ENCODE data around the gene ETFA.

The ETFA gene

DNA sequence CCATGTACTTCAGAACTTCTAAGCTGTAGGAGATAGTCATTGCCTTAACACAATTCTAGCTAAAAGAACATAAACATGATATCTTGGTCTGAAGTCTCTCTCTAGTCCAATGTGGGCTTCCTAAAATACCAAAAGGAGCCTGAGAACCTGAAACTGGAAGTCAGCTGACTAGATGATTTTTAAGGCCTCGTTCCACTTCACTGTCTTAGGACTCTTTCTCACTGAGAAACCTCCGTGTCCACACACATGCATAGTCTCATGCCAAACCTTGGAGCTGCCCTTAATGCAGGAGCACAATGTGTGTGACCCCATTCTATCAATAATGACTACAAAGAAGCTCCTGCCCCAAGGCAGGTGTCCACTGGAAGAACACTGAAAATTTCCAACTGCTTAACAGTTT lies 87.7 kb downstream of the ETFA start (continued):
- TF ChIP-seq, protein P1, sequence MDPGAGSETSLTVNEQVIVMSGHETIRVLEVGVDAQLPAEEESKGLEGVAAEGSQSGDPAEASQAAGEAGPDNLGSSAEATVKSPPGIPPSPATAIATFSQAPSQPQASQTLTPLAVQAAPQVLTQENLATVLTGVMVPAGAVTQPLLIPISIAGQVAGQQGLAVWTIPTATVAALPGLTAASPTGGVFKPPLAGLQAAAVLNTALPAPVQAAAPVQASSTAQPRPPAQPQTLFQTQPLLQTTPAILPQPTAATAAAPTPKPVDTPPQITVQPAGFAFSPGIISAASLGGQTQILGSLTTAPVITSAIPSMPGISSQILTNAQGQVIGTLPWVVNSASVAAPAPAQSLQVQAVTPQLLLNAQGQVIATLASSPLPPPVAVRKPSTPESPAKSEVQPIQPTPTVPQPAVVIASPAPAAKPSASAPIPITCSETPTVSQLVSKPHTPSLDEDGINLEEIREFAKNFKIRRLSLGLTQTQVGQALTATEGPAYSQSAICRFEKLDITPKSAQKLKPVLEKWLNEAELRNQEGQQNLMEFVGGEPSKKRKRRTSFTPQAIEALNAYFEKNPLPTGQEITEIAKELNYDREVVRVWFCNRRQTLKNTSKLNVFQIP (CRISPR knock-in tag; IDR thresholded peaks at IDR 0.05; ENCODE audit: borderline replicate concordance, low read depth): no peak
- TF ChIP-seq ZNF70 (CRISPR knock-in tag; IDR thresholded peaks at IDR 0.05): no peak
- no peak for TF ChIP-seq PPARA (CRISPR knock-in tag; IDR thresholded peaks at IDR 0.05; ENCODE audit: borderline replicate concordance)

DNA sequence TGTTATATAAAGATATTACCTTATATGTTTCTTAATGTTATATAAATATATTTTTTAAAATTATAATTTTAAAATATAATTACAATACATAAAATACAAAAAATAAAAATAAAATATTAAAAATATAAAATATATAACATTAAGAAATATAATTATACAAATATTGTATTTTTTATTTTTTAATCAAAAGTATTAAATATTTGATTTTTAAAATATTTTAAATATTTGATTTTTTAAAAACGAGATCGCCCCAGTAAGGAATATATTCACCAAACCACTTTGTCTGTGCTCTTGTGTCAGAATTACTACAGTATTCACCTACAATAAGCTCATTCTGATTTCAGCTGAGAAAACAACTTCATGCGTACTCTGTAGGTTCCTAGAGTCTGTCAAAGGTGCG lies 89.1 kb downstream of the ETFA start:
- TF ChIP-seq BACH2 (CRISPR knock-in tag; IDR thresholded peaks at IDR 0.05; ENCODE audit: borderline replicate concordance) (no peak), TCF4 (CRISPR knock-in tag; IDR thresholded peaks at IDR 0.05; ENCODE audit: borderline replicate concordance) (no peak), GLIS3 (CRISPR knock-in tag; IDR thresholded peaks at IDR 0.05) (no peak), CSDC2 (CRISPR knock-in tag; IDR thresholded peaks at IDR 0.05) (no peak), SNAI2 (CRISPR knock-in tag; IDR thresholded peaks at IDR 0.05) (no peak), ZNF8 (CRISPR knock-in tag; IDR thresholded peaks at IDR 0.05) (no peak), PPARA (CRISPR knock-in tag; IDR thresholded peaks at IDR 0.05; ENCODE audit: borderline replicate concordance) (no peak), ZNF565 (CRISPR knock-in tag; conservative IDR thresholded peaks at IDR 0.05; ENCODE audit: low read depth) (no peak), OSR1 (CRISPR knock-in tag; IDR thresholded peaks at IDR 0.05) (no peak), TOX (CRISPR knock-in tag; IDR thresholded peaks at IDR 0.05; ENCODE audit: borderline replicate concordance) (no peak), ZC3H10 (CRISPR knock-in tag; IDR thresholded peaks at IDR 0.05) (no peak), ESRRG (CRISPR knock-in tag; IDR thresholded peaks at IDR 0.05) (no peak), RARB (CRISPR knock-in tag; IDR thresholded peaks at IDR 0.05) (no peak)
- TF ChIP-seq, protein P2, sequence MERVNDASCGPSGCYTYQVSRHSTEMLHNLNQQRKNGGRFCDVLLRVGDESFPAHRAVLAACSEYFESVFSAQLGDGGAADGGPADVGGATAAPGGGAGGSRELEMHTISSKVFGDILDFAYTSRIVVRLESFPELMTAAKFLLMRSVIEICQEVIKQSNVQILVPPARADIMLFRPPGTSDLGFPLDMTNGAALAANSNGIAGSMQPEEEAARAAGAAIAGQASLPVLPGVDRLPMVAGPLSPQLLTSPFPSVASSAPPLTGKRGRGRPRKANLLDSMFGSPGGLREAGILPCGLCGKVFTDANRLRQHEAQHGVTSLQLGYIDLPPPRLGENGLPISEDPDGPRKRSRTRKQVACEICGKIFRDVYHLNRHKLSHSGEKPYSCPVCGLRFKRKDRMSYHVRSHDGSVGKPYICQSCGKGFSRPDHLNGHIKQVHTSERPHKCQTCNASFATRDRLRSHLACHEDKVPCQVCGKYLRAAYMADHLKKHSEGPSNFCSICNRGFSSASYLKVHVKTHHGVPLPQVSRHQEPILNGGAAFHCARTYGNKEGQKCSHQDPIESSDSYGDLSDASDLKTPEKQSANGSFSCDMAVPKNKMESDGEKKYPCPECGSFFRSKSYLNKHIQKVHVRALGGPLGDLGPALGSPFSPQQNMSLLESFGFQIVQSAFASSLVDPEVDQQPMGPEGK (CRISPR knock-in tag; IDR thresholded peaks at IDR 0.05; ENCODE audit: borderline replicate concordance): no peak
- TF ChIP-seq, protein P3, sequence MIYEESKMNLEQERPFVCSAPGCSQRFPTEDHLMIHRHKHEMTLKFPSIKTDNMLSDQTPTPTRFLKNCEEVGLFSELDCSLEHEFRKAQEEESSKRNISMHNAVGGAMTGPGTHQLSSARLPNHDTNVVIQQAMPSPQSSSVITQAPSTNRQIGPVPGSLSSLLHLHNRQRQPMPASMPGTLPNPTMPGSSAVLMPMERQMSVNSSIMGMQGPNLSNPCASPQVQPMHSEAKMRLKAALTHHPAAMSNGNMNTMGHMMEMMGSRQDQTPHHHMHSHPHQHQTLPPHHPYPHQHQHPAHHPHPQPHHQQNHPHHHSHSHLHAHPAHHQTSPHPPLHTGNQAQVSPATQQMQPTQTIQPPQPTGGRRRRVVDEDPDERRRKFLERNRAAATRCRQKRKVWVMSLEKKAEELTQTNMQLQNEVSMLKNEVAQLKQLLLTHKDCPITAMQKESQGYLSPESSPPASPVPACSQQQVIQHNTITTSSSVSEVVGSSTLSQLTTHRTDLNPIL (CRISPR knock-in tag; IDR thresholded peaks at IDR 0.05; ENCODE audit: low read depth): no peak
- TF ChIP-seq, protein P4, sequence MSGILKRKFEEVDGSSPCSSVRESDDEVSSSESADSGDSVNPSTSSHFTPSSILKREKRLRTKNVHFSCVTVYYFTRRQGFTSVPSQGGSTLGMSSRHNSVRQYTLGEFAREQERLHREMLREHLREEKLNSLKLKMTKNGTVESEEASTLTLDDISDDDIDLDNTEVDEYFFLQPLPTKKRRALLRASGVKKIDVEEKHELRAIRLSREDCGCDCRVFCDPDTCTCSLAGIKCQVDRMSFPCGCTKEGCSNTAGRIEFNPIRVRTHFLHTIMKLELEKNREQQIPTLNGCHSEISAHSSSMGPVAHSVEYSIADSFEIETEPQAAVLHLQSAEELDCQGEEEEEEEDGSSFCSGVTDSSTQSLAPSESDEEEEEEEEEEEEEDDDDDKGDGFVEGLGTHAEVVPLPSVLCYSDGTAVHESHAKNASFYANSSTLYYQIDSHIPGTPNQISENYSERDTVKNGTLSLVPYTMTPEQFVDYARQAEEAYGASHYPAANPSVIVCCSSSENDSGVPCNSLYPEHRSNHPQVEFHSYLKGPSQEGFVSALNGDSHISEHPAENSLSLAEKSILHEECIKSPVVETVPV (CRISPR knock-in tag; IDR thresholded peaks at IDR 0.05): no peak
- TF ChIP-seq, protein P5, sequence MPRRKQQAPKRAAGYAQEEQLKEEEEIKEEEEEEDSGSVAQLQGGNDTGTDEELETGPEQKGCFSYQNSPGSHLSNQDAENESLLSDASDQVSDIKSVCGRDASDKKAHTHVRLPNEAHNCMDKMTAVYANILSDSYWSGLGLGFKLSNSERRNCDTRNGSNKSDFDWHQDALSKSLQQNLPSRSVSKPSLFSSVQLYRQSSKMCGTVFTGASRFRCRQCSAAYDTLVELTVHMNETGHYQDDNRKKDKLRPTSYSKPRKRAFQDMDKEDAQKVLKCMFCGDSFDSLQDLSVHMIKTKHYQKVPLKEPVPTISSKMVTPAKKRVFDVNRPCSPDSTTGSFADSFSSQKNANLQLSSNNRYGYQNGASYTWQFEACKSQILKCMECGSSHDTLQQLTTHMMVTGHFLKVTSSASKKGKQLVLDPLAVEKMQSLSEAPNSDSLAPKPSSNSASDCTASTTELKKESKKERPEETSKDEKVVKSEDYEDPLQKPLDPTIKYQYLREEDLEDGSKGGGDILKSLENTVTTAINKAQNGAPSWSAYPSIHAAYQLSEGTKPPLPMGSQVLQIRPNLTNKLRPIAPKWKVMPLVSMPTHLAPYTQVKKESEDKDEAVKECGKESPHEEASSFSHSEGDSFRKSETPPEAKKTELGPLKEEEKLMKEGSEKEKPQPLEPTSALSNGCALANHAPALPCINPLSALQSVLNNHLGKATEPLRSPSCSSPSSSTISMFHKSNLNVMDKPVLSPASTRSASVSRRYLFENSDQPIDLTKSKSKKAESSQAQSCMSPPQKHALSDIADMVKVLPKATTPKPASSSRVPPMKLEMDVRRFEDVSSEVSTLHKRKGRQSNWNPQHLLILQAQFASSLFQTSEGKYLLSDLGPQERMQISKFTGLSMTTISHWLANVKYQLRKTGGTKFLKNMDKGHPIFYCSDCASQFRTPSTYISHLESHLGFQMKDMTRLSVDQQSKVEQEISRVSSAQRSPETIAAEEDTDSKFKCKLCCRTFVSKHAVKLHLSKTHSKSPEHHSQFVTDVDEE (CRISPR knock-in tag; IDR thresholded peaks at IDR 0.05): no peak
- TF ChIP-seq, protein P1 (CRISPR knock-in tag; IDR thresholded peaks at IDR 0.05; ENCODE audit: borderline replicate concordance, low read depth): no peak
- ATAC-seq: no peak
